GM12874 (cell line): ENCODE measurements around the gene PLPPR4.

Experiments used
- TF ChIP-seq, protein P1 (sequence below): IDR thresholded peaks from 2 replicates; pipeline ENCODE4 v1.5.1; 2011; ENCODE audit warnings: low read depth, mild to moderate bottlenecking, control low read depth, low read length, moderate library complexity; ENCODE audit not compliant: insufficient read depth

The PLPPR4 gene

DNA sequence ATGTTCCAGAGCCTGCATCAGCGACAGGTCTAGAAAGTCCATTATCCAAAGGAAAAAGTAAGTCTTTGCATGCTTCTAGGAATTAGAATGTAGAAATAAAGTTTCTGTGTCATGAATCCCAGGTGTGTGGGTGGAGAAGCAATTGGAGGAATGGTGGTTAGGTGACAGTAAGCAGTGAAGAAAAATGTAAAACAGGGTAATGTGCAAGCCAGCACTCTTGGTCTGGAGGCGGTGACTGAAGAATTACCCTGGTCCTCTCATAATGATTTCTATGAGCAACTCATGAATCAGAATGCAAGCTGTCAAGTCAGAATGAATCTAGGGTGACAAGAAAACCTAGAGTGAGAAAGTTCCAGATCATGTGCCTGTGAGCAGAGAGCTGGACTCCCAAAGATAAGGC lies 33.6 kb downstream of the PLPPR4 start:
- TF ChIP-seq, protein P1, sequence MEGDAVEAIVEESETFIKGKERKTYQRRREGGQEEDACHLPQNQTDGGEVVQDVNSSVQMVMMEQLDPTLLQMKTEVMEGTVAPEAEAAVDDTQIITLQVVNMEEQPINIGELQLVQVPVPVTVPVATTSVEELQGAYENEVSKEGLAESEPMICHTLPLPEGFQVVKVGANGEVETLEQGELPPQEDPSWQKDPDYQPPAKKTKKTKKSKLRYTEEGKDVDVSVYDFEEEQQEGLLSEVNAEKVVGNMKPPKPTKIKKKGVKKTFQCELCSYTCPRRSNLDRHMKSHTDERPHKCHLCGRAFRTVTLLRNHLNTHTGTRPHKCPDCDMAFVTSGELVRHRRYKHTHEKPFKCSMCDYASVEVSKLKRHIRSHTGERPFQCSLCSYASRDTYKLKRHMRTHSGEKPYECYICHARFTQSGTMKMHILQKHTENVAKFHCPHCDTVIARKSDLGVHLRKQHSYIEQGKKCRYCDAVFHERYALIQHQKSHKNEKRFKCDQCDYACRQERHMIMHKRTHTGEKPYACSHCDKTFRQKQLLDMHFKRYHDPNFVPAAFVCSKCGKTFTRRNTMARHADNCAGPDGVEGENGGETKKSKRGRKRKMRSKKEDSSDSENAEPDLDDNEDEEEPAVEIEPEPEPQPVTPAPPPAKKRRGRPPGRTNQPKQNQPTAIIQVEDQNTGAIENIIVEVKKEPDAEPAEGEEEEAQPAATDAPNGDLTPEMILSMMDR = no peak

DNA sequence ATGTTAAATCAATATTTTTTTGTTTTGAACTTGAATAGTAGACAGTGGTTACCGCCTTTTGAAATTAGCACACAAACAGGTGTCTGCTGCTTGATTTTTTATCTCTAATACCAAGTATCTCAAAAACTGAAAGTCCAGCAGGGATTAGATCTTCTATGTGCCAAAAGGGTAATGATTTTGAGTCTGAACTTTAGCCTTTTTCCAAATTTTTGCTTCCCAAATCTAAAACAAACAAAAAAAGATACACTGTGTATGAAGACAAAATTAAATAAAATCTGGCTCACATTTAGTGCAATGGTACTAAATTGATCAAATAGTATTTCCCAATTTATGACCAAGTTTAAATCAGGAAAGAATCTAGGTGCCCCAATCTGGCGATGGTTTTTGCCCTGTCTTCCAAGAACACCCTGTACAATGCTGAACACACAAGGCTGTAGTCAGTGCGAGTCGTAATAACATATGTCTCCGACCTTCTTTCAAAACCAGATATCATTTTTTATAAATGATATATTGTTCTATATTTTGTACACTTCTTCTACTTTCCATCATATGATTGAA lies 40.5 kb downstream of the PLPPR4 start:
- TF ChIP-seq, protein P1 = no peak

- TF ChIP-seq, protein P1 = no peak
These were observed 41.3 kb downstream of the PLPPR4 start for GRCh38 chr1:99305626-99306025.

- TF ChIP-seq, protein P1 = no peak
These were observed 41.8 kb downstream of the PLPPR4 start for GRCh38 chr1:99306056-99306455.

- TF ChIP-seq, protein P1 = no peak
These were observed 42.4 kb downstream of the PLPPR4 start for GRCh38 chr1:99306644-99307043.

DNA sequence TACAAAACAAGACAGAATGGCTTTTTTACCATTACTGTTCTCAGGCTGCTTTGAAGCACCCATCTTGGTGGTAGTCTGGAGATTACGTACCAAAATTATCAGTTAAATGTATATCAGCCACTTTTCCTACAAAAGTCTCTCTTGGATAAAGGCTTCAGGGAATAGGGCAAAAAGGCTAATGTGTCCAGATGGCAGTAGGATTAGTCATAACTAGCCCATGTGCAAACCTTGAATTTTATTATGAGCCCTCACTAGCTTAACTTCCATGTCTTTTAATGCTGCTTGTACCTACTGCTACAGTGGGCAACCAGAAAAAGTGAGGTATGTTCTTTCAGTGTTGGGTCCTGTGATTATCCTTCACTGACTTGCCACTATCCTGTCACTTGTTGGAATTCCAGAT lies 51.0 kb downstream of the PLPPR4 start:
- TF ChIP-seq, protein P1 = no peak

GRCh38 chr1:99326215-99326949 lies 62.1 kb downstream of the PLPPR4 start:
- TF ChIP-seq, protein P1 = no peak
